ENCODE data around the gene BIRC2.

- TF ChIP-seq CEBPB (IDR thresholded peaks at IDR 0.05) (peak in 1 of 2 experiments; percentile 22; a peak in 1 of 4 replicates), BHLHE40 (IDR thresholded peaks at IDR 0.05; ENCODE audit: low read depth, low read length) (no peak), ESRRA (IDR thresholded peaks at IDR 0.05; ENCODE audit: borderline replicate concordance, low read length) (no peak), MYC (IDR thresholded peaks at IDR 0.05; ENCODE audit: borderline replicate concordance, low read length) (peak; percentile 73; the same call in 1 of the 2 replicates), USF2 (IDR thresholded peaks at IDR 0.05) (no peak), POLR2AphosphoS2 (conservative IDR thresholded peaks at IDR 0.05; ENCODE audit: low read length) (no peak), EP300 (IDR thresholded peaks at IDR 0.05) (peak in 1 of 2 experiments; percentile 65; a peak in 1 of 5 replicates), RFX5 (IDR thresholded peaks at IDR 0.05) (no peak), CTCF (IDR thresholded peaks at IDR 0.05) (0 out of 3 replicates have a peak, but pooled peaks have one; percentile 3), JUN (IDR thresholded peaks at IDR 0.05) (peak; percentile 48 to 67; a peak in 4 of 5 replicates), POLR2A (IDR thresholded peaks at IDR 0.05; ENCODE audit: low read length) (peak; percentile 59), JUNB (IDR thresholded peaks at IDR 0.05) (no peak), RCOR1 (IDR thresholded peaks at IDR 0.05; ENCODE audit: low read depth, low read length) (no peak)
These were observed 29.8 kb upstream of the BIRC2 start, which contains the start of gene BIRC3 for GRCh38 chr11:102317099-102317767.

All from A549 (cell line).